A172 (cell line): ENCODE results near the gene PACSIN3. TPM values are rescaled to one million over a fixed set of nuclear protein-coding genes. Genes with fewer than 3 reads are reported as not detected.

Experiments used
- DNase-seq: peaks from one replicate; pipeline ENCODE4 v3.0.0-alpha.2; 2015; ENCODE audit warnings: low spot score
- total RNA-seq: library from RNA; depleted of rRNA; stranded (reverse); fragments of >200 nt; shearing (Covaris generic); gene quantifications from 2 replicates; pipeline ENCODE4 v1.2.3, GENCODE V29; 2014

The PACSIN3 gene
- total RNA-seq, 1 experiment from 2014 or later, result 28.7 TPM

GRCh38 chr11:47192111-47192510 lies 5.9 kb upstream of the PACSIN3 start:
- DNase-seq, result no peak

- peak; percentile 56 for DNase-seq
Observed at GRCh38 chr11:47191137-47191536, 4.9 kb upstream of the PACSIN3 start.

GRCh38 chr11:47189100-47189834 lies 3.0 kb upstream of the PACSIN3 start:
- peak; percentile 80 for DNase-seq

- no peak for DNase-seq
Observed at GRCh38 chr11:47188259-47188658, 2.0 kb upstream of the PACSIN3 start.

GRCh38 chr11:47187723-47188122 lies 1.5 kb upstream of the PACSIN3 start:
- no peak for DNase-seq

- DNase-seq, result no peak
Observed at GRCh38 chr11:47186700-47187695, 764 bp upstream of the PACSIN3 start.

DNA sequence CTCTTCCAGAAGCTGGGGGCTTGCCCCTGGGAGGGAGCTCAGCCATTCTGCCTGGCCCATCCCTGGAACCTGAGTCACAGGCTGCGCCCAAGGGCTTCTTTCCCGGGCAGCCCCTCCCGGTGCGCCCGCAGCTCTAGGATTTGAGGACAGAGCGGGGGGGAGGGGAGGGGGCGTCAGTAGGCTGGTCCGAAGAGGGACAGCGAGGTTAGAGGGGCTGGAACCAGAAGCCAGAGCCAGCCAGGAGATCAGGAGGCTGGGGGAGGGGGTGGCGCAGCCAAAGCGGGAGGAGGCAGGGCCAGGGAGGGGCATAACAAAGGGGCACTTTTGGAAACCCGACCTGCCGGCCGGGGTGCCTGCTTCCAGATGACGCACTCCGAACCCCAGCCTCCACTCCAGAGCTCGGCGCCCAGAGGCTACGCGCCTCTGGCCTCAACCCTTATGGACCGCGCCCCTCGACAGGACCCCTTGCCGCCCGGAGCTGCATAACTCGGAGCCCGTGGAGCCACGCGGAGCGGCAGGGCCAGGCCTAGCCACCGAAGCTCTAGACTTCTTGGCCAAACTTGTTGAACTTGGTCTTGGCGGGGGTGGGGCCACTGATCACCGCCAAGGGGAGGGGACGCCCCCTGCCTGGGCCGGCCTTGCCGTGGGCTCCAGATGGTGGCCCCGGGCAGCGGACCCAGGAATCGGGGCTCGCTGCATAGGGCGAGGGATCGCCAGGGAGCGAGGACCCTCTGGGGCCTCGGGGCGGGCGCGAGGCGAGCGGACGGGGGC lies 744 bp downstream of the PACSIN3 start:
- peak; percentile 31 for DNase-seq

DNA sequence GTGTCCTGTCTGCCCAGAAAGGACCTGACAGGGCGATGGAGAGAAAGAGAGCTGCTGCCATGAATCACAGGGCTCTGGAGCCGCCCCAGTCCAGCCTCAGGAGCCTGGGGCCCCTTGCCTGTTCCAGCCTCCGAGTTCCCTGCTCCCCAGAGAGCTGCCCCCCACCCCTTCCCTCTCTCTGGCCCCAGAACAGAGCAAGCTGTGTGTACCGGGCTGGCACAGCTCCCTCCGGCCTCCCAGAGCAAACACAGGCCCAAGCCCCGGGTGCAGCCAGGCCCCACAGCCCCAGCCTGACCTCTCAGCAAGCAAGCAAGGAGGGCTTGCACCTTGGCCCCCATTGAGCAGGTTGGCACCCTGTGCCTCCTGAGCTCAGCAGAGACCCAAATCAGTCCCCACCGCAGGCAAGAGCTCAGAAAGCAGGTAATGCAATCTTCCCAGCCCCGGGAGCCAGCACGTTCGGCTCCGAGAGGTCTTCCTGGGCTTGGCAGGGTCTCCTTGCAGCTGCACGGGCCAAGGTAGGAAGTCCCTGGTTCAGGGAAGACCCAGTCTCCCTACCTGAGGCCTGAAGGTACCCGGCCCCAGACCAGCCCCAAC lies 1.4 kb downstream of the PACSIN3 start:
- no peak for DNase-seq

DNA sequence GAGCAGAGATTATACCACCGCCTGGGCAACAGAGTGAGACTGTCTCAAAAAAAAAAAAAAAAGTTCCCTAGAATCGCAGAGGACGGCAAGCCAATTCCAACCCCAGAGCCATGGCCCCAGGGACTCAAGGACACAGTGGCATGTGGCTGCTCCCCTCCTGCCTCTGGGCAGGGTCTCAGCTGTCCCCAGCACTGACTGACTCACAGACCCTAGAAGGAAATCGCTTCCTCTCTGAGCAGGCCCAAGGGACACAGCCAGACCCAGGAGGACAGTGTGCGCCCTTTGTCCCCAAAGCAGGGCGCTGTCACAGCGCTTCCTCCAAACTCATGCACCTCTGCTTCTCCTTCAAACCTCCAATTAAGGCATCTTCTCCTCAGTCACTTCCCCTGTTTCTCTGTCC lies 2.3 kb downstream of the PACSIN3 start:
- no peak for DNase-seq

DNA sequence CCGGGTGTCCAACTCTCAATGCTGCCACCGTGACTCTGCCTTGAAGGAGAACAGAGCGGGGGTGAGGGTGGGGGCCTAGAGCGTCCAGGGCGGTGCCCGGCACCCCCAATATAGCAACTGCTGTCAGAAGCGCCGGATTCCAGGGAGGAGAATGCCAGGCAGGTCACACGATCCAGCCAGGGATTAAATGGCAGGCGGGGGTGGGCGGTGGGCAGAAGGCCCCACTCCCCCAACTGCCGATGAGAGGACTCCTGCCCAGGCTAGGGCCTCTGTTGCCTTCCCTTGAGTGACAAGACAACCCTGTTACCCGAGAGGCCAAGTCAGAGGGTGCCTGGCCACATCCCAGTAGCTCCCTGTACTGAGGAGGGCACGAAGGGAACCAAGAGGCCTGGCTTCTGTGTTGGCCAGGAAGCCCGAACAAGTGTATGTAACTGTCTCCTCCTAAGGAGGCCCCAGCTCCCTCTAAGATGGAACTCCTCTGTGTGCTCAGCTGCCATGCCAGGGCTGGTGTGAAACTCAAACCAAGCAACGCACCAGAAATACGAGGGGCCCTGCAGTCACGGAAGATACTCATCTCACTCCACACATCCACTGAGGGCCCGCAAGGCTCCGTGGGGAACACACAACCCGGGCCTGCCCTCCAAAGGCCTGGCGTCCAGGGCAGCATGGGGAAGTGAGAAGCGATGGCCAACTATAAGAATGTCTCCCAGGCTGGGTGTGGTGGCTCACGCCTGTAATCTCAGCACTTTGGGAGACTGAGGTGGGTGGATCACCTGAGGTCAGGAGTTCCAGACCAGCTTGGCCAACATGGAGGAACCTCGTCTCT lies 3.0 kb downstream of the PACSIN3 start:
- no peak for DNase-seq

GRCh38 chr11:47182380-47182779 lies 3.9 kb downstream of the PACSIN3 start:
- DNase-seq, result no peak

DNA sequence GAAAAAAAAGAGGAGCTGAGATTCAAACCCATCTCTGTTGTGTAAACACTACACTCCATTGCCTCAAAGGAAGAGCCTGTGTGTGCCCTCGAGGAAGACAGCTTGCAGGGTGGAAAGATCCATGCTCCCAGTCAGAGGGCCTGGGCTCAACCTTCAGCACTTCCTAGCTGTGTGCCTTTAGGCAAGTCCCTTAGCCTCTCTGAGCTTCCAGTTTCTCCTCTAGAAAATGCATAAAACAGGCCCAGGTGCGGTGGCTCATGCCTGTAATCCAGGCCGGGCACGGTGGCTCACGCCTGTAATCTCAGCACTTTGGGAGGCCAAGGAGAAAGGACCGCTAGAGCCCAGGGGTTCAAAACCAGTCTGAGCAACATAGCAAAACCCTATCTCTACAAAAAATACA lies 5.0 kb downstream of the PACSIN3 start:
- no peak for DNase-seq

GRCh38 chr11:47180006-47180787 lies 6.0 kb downstream of the PACSIN3 start:
- DNase-seq, result no peak

- DNase-seq, result no peak
Observed at GRCh38 chr11:47179655-47179991, 6.6 kb downstream of the PACSIN3 start.

DNA sequence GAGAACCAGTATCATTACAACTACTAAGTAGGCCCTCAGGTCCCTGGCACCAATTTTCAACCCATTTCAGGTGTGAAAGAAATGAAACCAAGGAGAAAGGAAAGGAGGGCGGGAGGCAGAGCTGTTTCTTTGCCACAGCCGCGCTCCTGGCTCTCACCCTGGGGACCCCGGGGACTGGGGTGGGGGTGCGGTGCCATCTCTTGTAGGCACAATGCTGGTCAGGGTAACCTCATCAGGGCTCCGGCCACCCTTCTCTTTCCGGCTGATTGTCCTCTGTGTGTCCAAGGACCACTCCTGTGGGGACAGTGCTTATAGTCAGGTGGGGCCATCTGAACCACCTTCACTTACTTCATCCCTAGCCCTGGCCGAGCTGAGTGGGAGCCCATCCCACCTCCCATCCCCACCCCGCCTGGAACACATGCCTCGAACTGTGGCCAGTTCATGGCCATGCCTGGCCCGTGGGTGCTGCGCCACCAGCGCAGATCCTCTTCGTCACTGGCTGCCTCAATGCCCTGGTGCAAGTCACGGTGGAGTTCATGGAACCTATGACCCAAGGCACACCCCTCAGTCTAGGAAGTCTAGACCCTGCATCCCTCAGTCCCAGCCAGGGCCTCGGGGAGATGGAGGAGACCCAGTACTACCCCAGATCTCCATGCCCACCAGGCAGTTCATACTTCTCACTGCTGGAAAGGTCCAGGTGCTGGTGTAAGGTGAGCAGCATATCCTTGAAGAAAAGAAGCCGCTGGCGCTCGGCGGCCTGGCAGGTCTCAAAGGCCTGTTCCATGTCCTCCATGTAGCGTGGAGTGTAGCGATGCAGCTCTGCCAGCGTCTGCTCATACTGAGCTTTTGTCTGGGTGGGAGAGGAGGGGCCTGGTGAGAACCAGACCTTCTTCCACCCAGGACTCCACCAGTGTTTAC lies 7.2 kb downstream of the PACSIN3 start:
- no peak for DNase-seq

DNA sequence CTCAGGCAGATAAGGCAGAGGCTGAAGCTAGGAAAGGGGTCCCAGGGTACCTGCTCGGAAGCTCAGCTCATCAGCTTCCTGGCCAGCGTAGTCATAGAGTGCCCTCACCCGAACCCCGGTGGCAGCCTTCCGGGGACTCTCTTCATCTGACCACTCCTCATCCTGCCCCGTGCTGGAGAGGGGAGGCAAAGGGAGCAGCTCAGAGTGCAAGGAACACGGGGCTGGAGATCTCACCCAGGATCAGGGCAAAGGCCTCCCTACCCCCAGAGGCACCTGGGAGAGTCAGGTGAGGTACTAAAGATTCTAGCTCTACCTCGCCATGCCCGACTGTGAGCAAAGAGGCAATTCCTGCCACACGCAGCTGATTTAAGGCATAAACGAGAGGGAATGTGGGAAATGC lies 7.9 kb downstream of the PACSIN3 start:
- no peak for DNase-seq

- DNase-seq, result no peak
Observed at GRCh38 chr11:47177846-47178245, 8.4 kb downstream of the PACSIN3 start.

DNA sequence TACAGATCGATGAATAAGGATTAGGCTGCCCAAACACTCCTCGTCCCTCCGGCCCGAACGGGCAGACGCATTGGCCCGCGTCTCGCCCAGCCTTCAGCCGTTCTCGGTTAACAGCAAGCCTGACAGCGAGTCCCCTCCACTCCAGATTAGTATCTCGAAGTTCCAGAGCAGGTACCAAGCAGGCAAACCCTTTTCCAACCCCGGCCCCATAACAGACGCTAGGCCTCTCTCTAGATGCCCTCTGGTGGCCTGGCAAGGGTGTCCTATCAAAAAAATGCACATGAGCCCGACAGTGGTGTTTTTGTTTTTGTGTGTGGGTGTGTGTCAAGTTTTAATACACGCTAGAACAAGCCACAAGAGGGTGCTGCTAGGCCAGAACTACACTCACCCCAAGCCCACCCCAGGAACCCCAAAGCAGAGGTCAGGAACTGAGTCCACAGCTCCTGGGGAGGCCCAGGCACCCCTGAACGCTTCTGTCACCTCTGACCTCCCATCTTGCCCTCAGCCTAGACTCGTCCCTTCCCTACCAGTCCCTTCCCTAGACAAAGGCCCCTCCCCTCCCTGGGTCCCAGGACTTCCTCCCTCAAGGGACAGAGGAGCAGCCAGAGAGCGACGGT lies 8.9 kb downstream of the PACSIN3 start:
- peak; percentile 81 for DNase-seq
